Keratinocyte (primary cell): Measurements from ENCODE around the gene CCDC175. TPM values are rescaled to one million over a fixed set of nuclear protein-coding genes. Genes with fewer than 3 reads are reported as not detected.
A peak's percentile ranks its signal among the peaks of the same experiment; 100 is the strongest.

Experiments
- DNase-seq: peaks from one replicate; pipeline ENCODE4 v3.0.0-alpha.2; 2011; ENCODE audit warnings: low read depth, missing footprints, low spot score
- FAIRE-seq: peaks from 2 replicates; lab custom pipeline; 2011; peaks lifted over from hg19 to GRCh38; lab: Jason Lieb, UNC
- H2AFZ ChIP-seq: 2 replicates; pipeline ENCODE4 v1.6.0; 2012; ENCODE audit warnings: low read length, control low read depth, inconsistent platforms; ENCODE audit not compliant: control insufficient read depth
- H3K27ac ChIP-seq: 2 replicates; pipeline ENCODE4 v1.5.1; 2011; ENCODE audit warnings: low read length; ENCODE audit not compliant: control insufficient read depth, insufficient read depth
- H3K27me3 ChIP-seq: 3 replicates; pipeline ENCODE4 v1.6.0; 2011; ENCODE audit warnings: low read length; ENCODE audit not compliant: control insufficient read depth, insufficient read depth; ENCODE audit errors: extremely low read depth
- H3K36me3 ChIP-seq, 2 experiments: 2 replicates in 1 of 2; 3 replicates in 1 of 2; pipeline ENCODE4 v1.5.1; 2011; ENCODE audit warnings: low read length in 2 of 2, mild to moderate bottlenecking in 1 of 2; ENCODE audit not compliant: control insufficient read depth in 2 of 2, insufficient read depth in 2 of 2; ENCODE audit errors: extremely low read depth in 1 of 2
- H3K4me1 ChIP-seq: 3 replicates; pipeline ENCODE4 v1.5.1; 2011; ENCODE audit warnings: low read length; ENCODE audit not compliant: control insufficient read depth, insufficient read depth; ENCODE audit errors: extremely low read depth
- H3K4me2 ChIP-seq: 3 replicates; pipeline ENCODE4 v1.6.0; 2011; ENCODE audit warnings: low read depth, low read length; ENCODE audit not compliant: control insufficient read depth, insufficient read depth; ENCODE audit errors: extremely low read depth
- H3K4me3 ChIP-seq, 3 experiments: fragments of 200-600 bp in 1 of 3; sonication (generic) in 1 of 3; 2 replicates in 2 of 3; 3 replicates in 1 of 3; pipeline ENCODE4 v1.5.1; 2011 to 2016; ENCODE audit warnings: low read length in 3 of 3, mild to moderate bottlenecking in 3 of 3, control low read depth in 2 of 3, inconsistent platforms in 1 of 3, low read depth in 1 of 3, mixed read lengths in 1 of 3, mixed run types in 1 of 3, moderate library complexity in 1 of 3; ENCODE audit not compliant: control insufficient read depth in 2 of 3, insufficient read depth in 2 of 3; ENCODE audit errors: extremely low read depth in 1 of 3
- H3K79me2 ChIP-seq: 2 replicates; pipeline ENCODE4 v1.6.0; 2012; ENCODE audit warnings: low read length; ENCODE audit not compliant: control insufficient read depth, insufficient read depth
- H3K9ac ChIP-seq: 3 replicates; pipeline ENCODE4 v1.6.0; 2011; ENCODE audit warnings: low read length; ENCODE audit not compliant: control insufficient read depth, insufficient read depth; ENCODE audit errors: extremely low read depth
- H3K9me1 ChIP-seq: 3 replicates; pipeline ENCODE4 v1.6.0; 2011; ENCODE audit warnings: low read length; ENCODE audit not compliant: control insufficient read depth, insufficient read depth; ENCODE audit errors: extremely low read depth
- H3K9me3 ChIP-seq: 2 replicates; pipeline ENCODE4 v1.5.1; 2012; ENCODE audit warnings: low read depth, low read length; ENCODE audit not compliant: control insufficient read depth
- H4K20me1 ChIP-seq: 3 replicates; pipeline ENCODE4 v1.6.0; 2011; ENCODE audit warnings: low read length; ENCODE audit not compliant: control insufficient read depth, insufficient read depth; ENCODE audit errors: extremely low read depth
- EZH2 ChIP-seq: IDR thresholded peaks from one replicate; pipeline ENCODE4 v1.6.1; 2012; ENCODE audit warnings: inconsistent platforms, mild to moderate bottlenecking, low read length, moderate library complexity
- dilution Hi-C: fragments of 300-500 bp; cut with MboI; formaldehyde crosslinking; loops from one replicate; pipeline ENCODE4 v1.7.0; 2020; ENCODE audit warnings: low sequenced_read_pairs; ENCODE audit not compliant: extremely low pct_ligation_motif_present
- polyA plus RNA-seq, 5 experiments: library from polyadenylated mRNA; depleted of rRNA in 3 of 5; stranded (reverse) in 3 of 5; stranded (forward) in 1 of 5; unstranded in 1 of 5; fragments of >200 nt; gene quantifications; 1 replicate in 1 of 5; 2 replicates in 3 of 5; 3 replicates in 1 of 5; pipeline versions ENCODE4 v1.2.1 to v1.2.3, GENCODE V29; 2011 to 2012; ENCODE audit warnings: missing spikeins in 2 of 5, low read depth in 1 of 5, low replicate concordance in 1 of 5
- TF ChIP-seq, protein P1 (sequence below), 3 experiments: IDR thresholded peaks in 1 of 3; conservative IDR thresholded peaks in 1 of 3; optimal IDR thresholded peaks in 1 of 3; 2 replicates in 2 of 3; 3 replicates in 1 of 3; pipeline versions ENCODE3 to v1.5.1; 2011; ENCODE audit warnings: low read length in 3 of 3, mild to moderate bottlenecking in 3 of 3, moderate library complexity in 2 of 3, control low read depth in 1 of 3, inconsistent platforms in 1 of 3; ENCODE audit not compliant: insufficient read depth in 2 of 3; ENCODE audit errors: extremely low read depth in 1 of 3

CCDC175 gene
- polyA plus RNA-seq, 1 donor (not counting 4 experiments of a cell fraction or from before 2014, with no cell fraction given): not detected

DNA sequence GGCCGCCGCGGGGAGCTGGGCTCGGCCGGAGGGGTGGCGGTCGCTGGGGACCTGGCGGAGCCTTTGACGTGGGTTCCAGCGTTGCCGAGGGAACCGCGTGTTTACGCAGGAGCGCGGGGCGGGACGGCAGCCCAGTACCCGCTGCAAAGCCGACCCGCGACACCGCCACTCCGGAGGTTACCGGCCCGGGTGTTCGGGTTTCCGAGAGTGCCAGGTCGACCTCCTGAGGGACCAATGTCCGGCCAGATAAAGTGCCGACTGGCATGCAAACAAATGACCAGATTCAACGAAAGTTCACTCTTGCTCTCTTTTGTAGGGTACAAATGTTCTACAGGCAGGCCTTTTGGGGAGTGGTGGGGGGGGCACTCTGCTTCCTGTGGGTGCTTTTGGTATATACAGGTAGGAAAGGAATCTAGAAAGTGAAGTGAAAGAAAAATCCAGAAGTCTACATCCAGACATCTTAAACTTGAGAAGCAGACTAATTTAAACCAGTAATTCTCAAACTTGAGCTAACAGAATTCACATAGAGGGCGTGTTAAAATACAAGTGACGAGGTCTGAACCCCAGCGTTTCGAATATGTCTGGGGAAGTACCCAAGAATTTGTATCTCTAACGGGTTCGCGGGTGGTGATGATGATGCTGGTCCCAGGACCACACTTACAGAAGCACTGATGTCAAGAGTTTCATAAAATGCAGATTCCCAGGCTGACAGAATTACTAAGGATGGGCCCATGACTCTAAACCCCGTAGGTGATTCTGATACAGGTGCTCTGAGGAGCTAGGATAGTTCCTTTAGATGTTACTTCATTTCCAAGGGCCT is 111.1 kb downstream of the CCDC175 start, which contains the start of gene GPR135:
Gene GPR135 (minus strand): TSS at position 65 of the 820 bp plus-strand sequence. CDS start 154 bp downstream, outside the sequence.
- no peaks in the 10 kb centered on the region for H3K27me3 ChIP-seq
- H3K27ac ChIP-seq: no peak within 1 kb of the TSS
- no peaks in the 10 kb centered on the region for H3K79me2 ChIP-seq
- no peaks in the 10 kb centered on the region for H3K9me1 ChIP-seq
- H3K9ac ChIP-seq: peak within 1 kb of the TSS; percentile 13
- TF ChIP-seq, protein P1, sequence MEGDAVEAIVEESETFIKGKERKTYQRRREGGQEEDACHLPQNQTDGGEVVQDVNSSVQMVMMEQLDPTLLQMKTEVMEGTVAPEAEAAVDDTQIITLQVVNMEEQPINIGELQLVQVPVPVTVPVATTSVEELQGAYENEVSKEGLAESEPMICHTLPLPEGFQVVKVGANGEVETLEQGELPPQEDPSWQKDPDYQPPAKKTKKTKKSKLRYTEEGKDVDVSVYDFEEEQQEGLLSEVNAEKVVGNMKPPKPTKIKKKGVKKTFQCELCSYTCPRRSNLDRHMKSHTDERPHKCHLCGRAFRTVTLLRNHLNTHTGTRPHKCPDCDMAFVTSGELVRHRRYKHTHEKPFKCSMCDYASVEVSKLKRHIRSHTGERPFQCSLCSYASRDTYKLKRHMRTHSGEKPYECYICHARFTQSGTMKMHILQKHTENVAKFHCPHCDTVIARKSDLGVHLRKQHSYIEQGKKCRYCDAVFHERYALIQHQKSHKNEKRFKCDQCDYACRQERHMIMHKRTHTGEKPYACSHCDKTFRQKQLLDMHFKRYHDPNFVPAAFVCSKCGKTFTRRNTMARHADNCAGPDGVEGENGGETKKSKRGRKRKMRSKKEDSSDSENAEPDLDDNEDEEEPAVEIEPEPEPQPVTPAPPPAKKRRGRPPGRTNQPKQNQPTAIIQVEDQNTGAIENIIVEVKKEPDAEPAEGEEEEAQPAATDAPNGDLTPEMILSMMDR (optimal IDR thresholded peaks at IDR 0.05 in 1 of 3, IDR thresholded peaks at IDR 0.05 in 1 of 3, conservative IDR thresholded peaks at IDR 0.05 in 1 of 3; ENCODE audit: extremely low read depth in 1 of 3, insufficient read depth in 2 of 3, low read length in 3 of 3): no peak
- no peak for TF ChIP-seq EZH2
- H3K36me3 ChIP-seq: peaks cover 0 to 10% of the 10 kb centered on the region in 2 experiments
- peak within 1 kb of the TSS; percentile 22 to 57 (median 22) for H3K4me3 ChIP-seq
- peak within 1 kb of the TSS; percentile 68 for H3K4me2 ChIP-seq
- H4K20me1 ChIP-seq: no peaks in the 10 kb centered on the region
- FAIRE-seq (no peak), DNase-seq (no peak)
- H3K9me3 ChIP-seq: no peaks in the 10 kb centered on the region
- dilution Hi-C loops: no loop called here
- H3K4me1 ChIP-seq: peaks cover 3% of the 10 kb centered on the region
- H2AFZ ChIP-seq: peak within 1 kb of the TSS; percentile 66

DNA sequence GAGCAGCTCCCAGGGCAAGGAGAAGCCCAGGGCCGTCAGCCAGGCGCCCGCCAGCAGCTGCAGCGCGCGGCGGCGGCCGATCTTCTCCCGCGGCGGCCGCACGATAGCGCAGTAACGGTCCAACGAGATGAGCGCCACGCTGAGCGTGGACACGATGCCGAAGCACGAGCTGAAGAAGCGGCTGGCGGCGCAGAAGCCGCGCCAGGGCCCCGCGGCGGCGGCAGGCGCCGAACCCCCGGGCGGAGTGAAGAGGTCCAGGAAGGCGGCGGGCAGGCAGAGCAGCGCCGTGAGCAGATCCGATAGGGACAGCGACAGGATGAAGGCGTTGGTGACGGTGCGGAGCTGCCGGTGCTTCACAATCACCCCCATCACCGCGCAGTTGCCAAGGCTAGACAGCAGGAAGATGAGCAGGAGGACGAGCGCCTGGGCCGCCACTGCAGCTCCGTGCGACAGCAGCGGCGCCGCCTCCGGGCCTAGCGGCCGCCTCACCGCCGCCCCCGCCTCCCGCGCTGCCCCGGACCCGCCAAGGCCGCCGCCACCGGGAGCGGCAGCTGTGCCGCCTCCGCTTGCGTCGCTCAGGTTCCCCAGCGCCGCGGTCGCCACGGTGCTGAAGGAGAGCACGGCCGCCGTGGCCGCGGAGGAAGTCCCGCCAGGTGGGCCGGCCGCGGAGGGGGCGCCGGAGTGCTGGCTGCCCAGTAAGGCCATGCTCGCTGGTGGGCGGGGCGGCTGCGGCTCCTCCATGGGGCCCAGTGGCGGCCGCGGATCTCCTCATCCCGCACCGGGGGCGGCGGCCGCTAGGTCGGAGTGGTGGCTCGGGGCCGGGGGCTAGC is 111.9 kb downstream of the CCDC175 start:
- Histone ChIP-seq H3K79me2 (no peaks in the 10 kb centered on the region), H3K4me3 (peak overlapping the region; percentile 22 to 57 (median 22)), H4K20me1 (no peaks in the 10 kb centered on the region), H3K4me2 (peak overlapping the region; percentile 68), H2AFZ (peak overlapping the region; percentile 66), H3K27ac (no peak overlapping the region), H3K9me3 (no peaks in the 10 kb centered on the region), H3K4me1 (peaks cover 3% of the 10 kb centered on the region), H3K9ac (peak overlapping the region; percentile 13), H3K36me3 (peaks cover 2 to 7% of the 10 kb centered on the region in 2 experiments), H3K27me3 (no peaks in the 10 kb centered on the region), H3K9me1 (no peaks in the 10 kb centered on the region)
- FAIRE-seq (no peak), DNase-seq (no peak)
- TF ChIP-seq, protein P1 (optimal IDR thresholded peaks at IDR 0.05 in 1 of 3, IDR thresholded peaks at IDR 0.05 in 1 of 3, conservative IDR thresholded peaks at IDR 0.05 in 1 of 3; ENCODE audit: extremely low read depth in 1 of 3, insufficient read depth in 2 of 3, low read length in 3 of 3): no peak
- no peak for TF ChIP-seq EZH2
- dilution Hi-C loops: no loop called here
